Measurements from ENCODE around the gene OR2B2. TPM values are rescaled to one million over a fixed set of nuclear protein-coding genes. Genes with fewer than 3 reads are reported as not detected.

The OR2B2 gene
- total RNA-seq, 6 experiments from 2014 or later, result not detected

- peak overlapping the region; percentile 46 to 58 (median 58) for H3K4me3 ChIP-seq
- ATAC-seq (peak; percentile 52 to 65 (median 59)), DNase-seq (peak in 2 of 3 donors; percentile 72 to 74)
- H3K9me3 ChIP-seq, result no peaks in the 10 kb centered on the region
- H3K27me3 ChIP-seq, result no peaks in the 10 kb centered on the region
- H3K4me1 ChIP-seq, result no peaks in the 10 kb centered on the region
- no peaks in the 10 kb centered on the region for H3K36me3 ChIP-seq
- WGBS (ENCODE audit: insufficient coverage, low coverage, low lambda C conversion rate, missing lambda C conversion rate), result 17% methylated on average over 39 of the region's 50 CpGs
- intact Hi-C loops (cut with DNase I), result no loop called here
- H3K27ac ChIP-seq, result peak overlapping the region; percentile 76 to 91 (median 82)
- TF ChIP-seq CTCF (IDR thresholded peaks at IDR 0.05) (no peak), POLR2A (IDR thresholded peaks at IDR 0.05) (peak; percentile 77)
Measured at GRCh38 chr6:27873021-27873940, 38.9 kb downstream of the OR2B2 start.

GRCh38 chr6:27872642-27873020, 39.6 kb downstream of the OR2B2 start:
- intact Hi-C loops (cut with DNase I), result no loop called here
- DNase-seq (no peak), ATAC-seq (peak; percentile 37 to 61 (median 40))
- H3K27ac ChIP-seq, result peak overlapping the region; percentile 76 to 91 (median 82)
- TF ChIP-seq POLR2A (IDR thresholded peaks at IDR 0.05) (no peak), CTCF (IDR thresholded peaks at IDR 0.05) (no peak)
- H3K4me3 ChIP-seq, result peak overlapping the region; percentile 46 to 58 (median 58)
- no peaks in the 10 kb centered on the region for H3K27me3 ChIP-seq
- H3K4me1 ChIP-seq, result no peaks in the 10 kb centered on the region
- H3K9me3 ChIP-seq, result no peaks in the 10 kb centered on the region
- no peaks in the 10 kb centered on the region for H3K36me3 ChIP-seq
- WGBS (ENCODE audit: insufficient coverage, low coverage, low lambda C conversion rate, missing lambda C conversion rate), result 0% methylated on average over 16 of the region's 16 CpGs

GRCh38 chr6:27871924-27872638, 40.1 kb downstream of the OR2B2 start:
- TF ChIP-seq POLR2A (IDR thresholded peaks at IDR 0.05) (peak; percentile 98), CTCF (IDR thresholded peaks at IDR 0.05) (peak in 3 of 4 donors; percentile 7 to 26 (median 8))
- Histone ChIP-seq H3K27ac (peak overlapping the region; percentile 76 to 91 (median 82)), H3K36me3 (no peaks in the 10 kb centered on the region), H3K9me3 (no peaks in the 10 kb centered on the region), H3K4me1 (peaks cover 0 to 2% (median under 1%) of the 10 kb centered on the region in 4 donors), H3K27me3 (no peaks in the 10 kb centered on the region), H3K4me3 (peak overlapping the region; percentile 46 to 58 (median 58))
- peak; percentile 88 to 93 (median 90) for ATAC-seq
- DNase-seq, result peak; percentile 72 to 89 (median 75)
- WGBS (ENCODE audit: insufficient coverage, low coverage, low lambda C conversion rate, missing lambda C conversion rate), result 0% methylated on average over 19 of the region's 49 CpGs
- intact Hi-C loops (cut with DNase I), result no loop called here

- Histone ChIP-seq H3K27ac (no peak overlapping the region), H3K9me3 (no peaks in the 10 kb centered on the region), H3K4me1 (peaks cover 0 to 18% (median 7%) of the 10 kb centered on the region in 4 donors), H3K36me3 (no peaks in the 10 kb centered on the region), H3K27me3 (no peaks in the 10 kb centered on the region), H3K4me3 (no peak overlapping the region)
- ATAC-seq (no peak), DNase-seq (no peak)
- no peak for TF ChIP-seq POLR2A (IDR thresholded peaks at IDR 0.05)
- TF ChIP-seq CTCF (IDR thresholded peaks at IDR 0.05), result no peak
- 85% methylated on average over 9 of the region's 9 CpGs for WGBS (ENCODE audit: insufficient coverage, low coverage, low lambda C conversion rate, missing lambda C conversion rate)
- intact Hi-C loops (cut with DNase I), result no loop called here
Measured at GRCh38 chr6:27870291-27870870, 41.8 kb downstream of the OR2B2 start.

Data from right lobe of liver (tissue), 6 donors.